ENCODE data around the gene NCOA7. TPM values are rescaled to one million over a fixed set of nuclear protein-coding genes. Genes with fewer than 3 reads are reported as not detected.

NCOA7 gene
- total RNA-seq, 1 experiment from 2014 or later, result 13.8 TPM

DNA sequence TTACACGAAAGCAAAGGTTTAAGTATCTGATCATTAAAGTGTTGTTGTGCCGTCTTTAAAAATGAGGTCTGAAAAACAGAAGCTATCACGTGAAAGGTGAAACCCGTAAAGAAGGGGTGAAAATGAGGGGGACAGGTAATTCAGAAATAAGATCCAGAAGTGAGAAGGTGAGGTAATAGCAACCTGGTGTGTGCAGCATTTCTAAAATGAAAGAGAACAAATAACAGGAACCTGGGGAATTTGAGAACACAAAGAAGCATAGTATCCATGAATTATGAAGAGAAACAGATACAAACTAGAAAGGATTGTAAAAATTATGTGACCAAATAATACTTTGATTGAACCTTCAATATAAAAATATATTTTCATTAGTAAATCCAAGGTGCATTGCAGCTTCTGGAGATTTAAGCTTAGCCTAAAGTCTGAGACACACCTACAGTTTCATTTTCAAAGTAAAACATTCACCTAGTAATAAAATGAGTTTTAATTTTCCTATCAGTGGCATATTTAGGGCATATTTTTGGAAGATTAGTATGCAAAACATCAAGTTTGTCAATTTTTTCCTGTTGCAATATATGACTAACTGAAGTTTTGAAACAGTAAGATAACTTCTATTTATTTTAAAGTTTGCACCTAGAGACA lies 39.9 kb upstream of the NCOA7 start:
- Histone ChIP-seq H3K4me1 (ENCODE audit: control insufficient read depth in 1 of 2, insufficient read depth in 2 of 2, low read length in 2 of 2) (peaks cover 0 to 10% of the 10 kb centered on the region in 2 experiments; a peak in 2 of 4 replicates), H3K4me2 (ENCODE audit: low read length) (no peak overlapping the region), H3K4me3 (replicated peaks in 1 of 2; ENCODE audit: low read depth in 1 of 2, low read length in 2 of 2) (no peak overlapping the region), H4K20me1 (ENCODE audit: insufficient read depth) (no peaks in the 10 kb centered on the region), H3K36me3 (ENCODE audit: control insufficient read depth in 1 of 2, insufficient read depth in 2 of 2, low read length in 2 of 2) (no peaks in the 10 kb centered on the region), H3K9me2 (ENCODE audit: insufficient read depth) (no peaks in the 10 kb centered on the region), H3K9ac (ENCODE audit: low read length) (no peak overlapping the region), H3K27me3 (ENCODE audit: insufficient read depth, low read length) (peaks cover 60% of the 10 kb centered on the region), H3K9me3 (ENCODE audit: control insufficient read depth in 1 of 2, insufficient read depth in 1 of 2, low read depth in 1 of 2, low read length in 2 of 2) (no peaks in the 10 kb centered on the region), H3K27ac (ENCODE audit: low read depth, low read length) (no peak overlapping the region), H2AFZ (ENCODE audit: low read depth, low read length, poor library complexity, severe bottlenecking) (no peak overlapping the region), H3K79me2 (ENCODE audit: insufficient read depth, low read length) (no peaks in the 10 kb centered on the region)
- intact Hi-C loops (cut with micrococcal nuclease), result loop anchor here (5.0 kb wide), 1 partner anchor 884 kb away; no protein-coding TSS in a partner anchor
- ChIA-PET RAD21 (ENCODE audit: low non-redundant PET in 1 of 2, low total read pairs in 2 of 2, uncharacterized antibody in 2 of 2, unreplicated experiment in 2 of 2) (no interaction called here), CTCF (interaction anchor here (1.1 to 1.5 kb wide), 3 partner anchors 10 to 435 kb away, joined by 4 to 5 read pairs (median 4); partner anchors contain the start of gene HINT3), POLR2A (no interaction called here)
- TF ChIP-seq TCF7L2 (IDR thresholded peaks at IDR 0.05; ENCODE audit: borderline replicate concordance, extremely low read depth, insufficient read depth, insufficient read length), result no peak
- TF ChIP-seq, protein P1, sequence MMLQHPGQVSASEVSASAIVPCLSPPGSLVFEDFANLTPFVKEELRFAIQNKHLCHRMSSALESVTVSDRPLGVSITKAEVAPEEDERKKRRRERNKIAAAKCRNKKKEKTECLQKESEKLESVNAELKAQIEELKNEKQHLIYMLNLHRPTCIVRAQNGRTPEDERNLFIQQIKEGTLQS (IDR thresholded peaks at IDR 0.05), result no peak
- TF ChIP-seq ZNF274 (IDR thresholded peaks at IDR 0.05; ENCODE audit: low read depth, low read length), result no peak
- TF ChIP-seq RAD21 (IDR thresholded peaks at IDR 0.05; ENCODE audit: low read depth), result no peak
- TF ChIP-seq, protein P2, sequence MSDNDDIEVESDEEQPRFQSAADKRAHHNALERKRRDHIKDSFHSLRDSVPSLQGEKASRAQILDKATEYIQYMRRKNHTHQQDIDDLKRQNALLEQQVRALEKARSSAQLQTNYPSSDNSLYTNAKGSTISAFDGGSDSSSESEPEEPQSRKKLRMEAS (IDR thresholded peaks at IDR 0.05), result no peak
- no peak for TF ChIP-seq SP1 (IDR thresholded peaks at IDR 0.05; ENCODE audit: low read depth)
- no peak for TF ChIP-seq JUND (IDR thresholded peaks at IDR 0.05)
- TF ChIP-seq REST (IDR thresholded peaks at IDR 0.05; ENCODE audit: low read depth), result no peak
- TF ChIP-seq POLR2AphosphoS5 (IDR thresholded peaks at IDR 0.05; ENCODE audit: low read depth, low read length), result no peak
- TF ChIP-seq ELF1 (IDR thresholded peaks at IDR 0.05; ENCODE audit: borderline replicate concordance, low read depth), result no peak
- TF ChIP-seq CEBPB (IDR thresholded peaks at IDR 0.05; ENCODE audit: low read depth), result no peak
- TF ChIP-seq SIN3A (IDR thresholded peaks at IDR 0.05; ENCODE audit: low read depth), result no peak
- no peak for TF ChIP-seq EGR1 (IDR thresholded peaks at IDR 0.05; ENCODE audit: low read depth)
- no peak for TF ChIP-seq SRF (IDR thresholded peaks at IDR 0.05; ENCODE audit: low read depth)
- TF ChIP-seq POLR2A (IDR thresholded peaks at IDR 0.05; ENCODE audit: borderline replicate concordance, extremely low read depth, insufficient read depth, insufficient read length), result no peak
- no peak for TF ChIP-seq EZH2 (IDR thresholded peaks at IDR 0.05)
- ATAC-seq (no peak), DNase-seq (ENCODE audit: low read depth, low spot score) (no peak)
- BruUV-seq (replicated peaks), result no TSS peak
